Gastroesophageal sphincter (tissue), 3 donors: ENCODE measurements around the gene MED19.

Experiments used
- EP300 ChIP-seq: sonication (generic); formaldehyde crosslinking; IDR thresholded peaks from one replicate; pipeline ENCODE4 v1.6.1; 2017; ENCODE audit warnings: antibody characterized with exemption, mild to moderate bottlenecking
- POLR2A ChIP-seq, 2 donors: fragments of 450-650 bp; IDR thresholded peaks; one replicate each; pipeline ENCODE4 v1.6.1; 2017; ENCODE audit warnings: antibody characterized with exemption in 2 of 2, mild to moderate bottlenecking in 2 of 2, moderate library complexity in 1 of 2
- POLR2AphosphoS5 ChIP-seq: sonication (generic); formaldehyde crosslinking; IDR thresholded peaks from one replicate; pipeline ENCODE4 v1.6.1; 2017; ENCODE audit warnings: antibody characterized with exemption
- TF ChIP-seq, protein P1 (sequence below), 4 experiments: fragments of 200-600 bp in 2 of 4; fragments of 450-650 bp in 2 of 4; sonication (generic) in 1 of 4; IDR thresholded peaks; one replicate each; pipeline ENCODE4 v1.5.1; 2017 to 2019; ENCODE audit warnings: antibody characterized with exemption in 4 of 4, mild to moderate bottlenecking in 2 of 4, moderate library complexity in 2 of 4

DNA sequence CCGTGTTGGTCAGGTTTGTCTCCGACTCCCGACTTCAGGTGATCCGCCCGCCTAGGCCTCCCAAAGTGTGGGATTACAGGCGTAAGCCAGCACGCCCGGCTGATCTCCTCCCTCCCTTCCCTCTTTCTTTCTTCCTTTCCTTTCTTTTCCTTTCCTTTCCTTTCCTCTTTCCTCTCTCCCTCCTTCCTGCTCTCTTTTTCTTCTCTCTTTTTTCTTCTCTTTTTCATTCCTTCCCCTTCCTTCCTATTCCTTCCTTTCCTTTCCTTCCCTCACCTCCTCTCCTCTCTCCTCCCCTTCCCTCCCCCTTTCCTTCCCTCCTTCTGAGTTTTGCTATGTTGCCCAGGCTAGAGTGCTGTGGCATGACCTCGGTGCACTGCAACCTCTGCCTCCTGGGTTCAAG is 48.0 kb downstream of the MED19 start:
- TF ChIP-seq, protein P1, sequence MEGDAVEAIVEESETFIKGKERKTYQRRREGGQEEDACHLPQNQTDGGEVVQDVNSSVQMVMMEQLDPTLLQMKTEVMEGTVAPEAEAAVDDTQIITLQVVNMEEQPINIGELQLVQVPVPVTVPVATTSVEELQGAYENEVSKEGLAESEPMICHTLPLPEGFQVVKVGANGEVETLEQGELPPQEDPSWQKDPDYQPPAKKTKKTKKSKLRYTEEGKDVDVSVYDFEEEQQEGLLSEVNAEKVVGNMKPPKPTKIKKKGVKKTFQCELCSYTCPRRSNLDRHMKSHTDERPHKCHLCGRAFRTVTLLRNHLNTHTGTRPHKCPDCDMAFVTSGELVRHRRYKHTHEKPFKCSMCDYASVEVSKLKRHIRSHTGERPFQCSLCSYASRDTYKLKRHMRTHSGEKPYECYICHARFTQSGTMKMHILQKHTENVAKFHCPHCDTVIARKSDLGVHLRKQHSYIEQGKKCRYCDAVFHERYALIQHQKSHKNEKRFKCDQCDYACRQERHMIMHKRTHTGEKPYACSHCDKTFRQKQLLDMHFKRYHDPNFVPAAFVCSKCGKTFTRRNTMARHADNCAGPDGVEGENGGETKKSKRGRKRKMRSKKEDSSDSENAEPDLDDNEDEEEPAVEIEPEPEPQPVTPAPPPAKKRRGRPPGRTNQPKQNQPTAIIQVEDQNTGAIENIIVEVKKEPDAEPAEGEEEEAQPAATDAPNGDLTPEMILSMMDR (IDR thresholded peaks at IDR 0.05): no peak
- no peak for TF ChIP-seq EP300
- TF ChIP-seq POLR2AphosphoS5: no peak
- no peak for TF ChIP-seq POLR2A (IDR thresholded peaks at IDR 0.05)
